K562 (cell line): ENCODE results near the gene KIFAP3.

ENCODE experiments used
- EP300 ChIP-seq: IDR thresholded peaks from 2 replicates; pipeline ENCODE4 v1.6.1; 2012; ENCODE audit warnings: low read length, improper control_type of control experiment
- FOXA3 ChIP-seq, 2 experiments: fragments of 450-650 bp in 1 of 2; sonication (generic) in 1 of 2; formaldehyde crosslinking; IDR thresholded peaks in 1 of 2; conservative IDR thresholded peaks in 1 of 2; 2 replicates each; pipeline versions ENCODE4 v1.4.0 to v1.8.0; 2020 to 2022; ENCODE audit warnings: mild to moderate bottlenecking in 2 of 2, missing genetic modification reagents in 1 of 2
- HNRNPK ChIP-seq: fragments of 200-400 bp; formaldehyde crosslinking; IDR thresholded peaks from one replicate; pipeline ENCODE4 v1.6.1; 2018; ENCODE audit warnings: mild to moderate bottlenecking, low read depth, low read length; ENCODE audit not compliant: poor library complexity, severe bottlenecking
- MAFK ChIP-seq: IDR thresholded peaks from 2 replicates; pipeline ENCODE4 v1.6.1; 2011; ENCODE audit warnings: low read length, improper control_type of control experiment
- NR2C2 ChIP-seq, 2 experiments: fragments of 200-800 bp in 1 of 2; sonication (Bioruptor generic) in 1 of 2; sonication (generic) in 1 of 2; formaldehyde crosslinking in 1 of 2; IDR thresholded peaks; 2 replicates each; pipeline versions ENCODE4 v1.6.1 to v1.8.0; 2016 to 2022; ENCODE audit warnings: mild to moderate bottlenecking in 1 of 2, missing compliant biosample characterization in 1 of 2, missing genetic modification characterization in 1 of 2, missing genetic modification reagents in 1 of 2
- NR2F6 ChIP-seq: fragments of 450-650 bp; formaldehyde crosslinking; IDR thresholded peaks from 2 replicates; pipeline ENCODE4 v1.4.0; 2020; ENCODE audit warnings: mild to moderate bottlenecking
- PCBP2 ChIP-seq: fragments of 200-400 bp; formaldehyde crosslinking; IDR thresholded peaks from 2 replicates; pipeline ENCODE4 v1.6.1; 2018; ENCODE audit warnings: low read length, low read depth, mild to moderate bottlenecking, moderate library complexity; ENCODE audit not compliant: poor library complexity, severe bottlenecking
- POLR2A ChIP-seq: fragments of 450-650 bp; conservative IDR thresholded peaks from 2 replicates; pipeline ENCODE4 v1.6.1; 2016
- POLR2AphosphoS5 ChIP-seq: IDR thresholded peaks from 2 replicates; pipeline ENCODE4 v1.6.1; 2011; ENCODE audit warnings: mild to moderate bottlenecking, low read depth, low read length, moderate library complexity; ENCODE audit not compliant: control insufficient read depth, insufficient read depth
- TCF3 ChIP-seq: sonication (generic); formaldehyde crosslinking; IDR thresholded peaks from 2 replicates; pipeline ENCODE4 v1.4.0; 2020; ENCODE audit warnings: mild to moderate bottlenecking, missing genetic modification reagents
- ZBTB9 ChIP-seq: fragments of 450-650 bp; formaldehyde crosslinking; IDR thresholded peaks from 2 replicates; pipeline ENCODE4 v1.4.0; 2020; ENCODE audit warnings: mild to moderate bottlenecking, moderate library complexity
- ZFP36 ChIP-seq: fragments of 150-350 bp; IDR thresholded peaks from 2 replicates; pipeline ENCODE4 v1.6.1; 2018; ENCODE audit warnings: low read length, low read depth; ENCODE audit not compliant: partially characterized antibody
- ZNF354B ChIP-seq: fragments of 250-450 bp; sonication (Bioruptor Pico); IDR thresholded peaks from 2 replicates; pipeline ENCODE4 v1.4.0; 2020

DNA sequence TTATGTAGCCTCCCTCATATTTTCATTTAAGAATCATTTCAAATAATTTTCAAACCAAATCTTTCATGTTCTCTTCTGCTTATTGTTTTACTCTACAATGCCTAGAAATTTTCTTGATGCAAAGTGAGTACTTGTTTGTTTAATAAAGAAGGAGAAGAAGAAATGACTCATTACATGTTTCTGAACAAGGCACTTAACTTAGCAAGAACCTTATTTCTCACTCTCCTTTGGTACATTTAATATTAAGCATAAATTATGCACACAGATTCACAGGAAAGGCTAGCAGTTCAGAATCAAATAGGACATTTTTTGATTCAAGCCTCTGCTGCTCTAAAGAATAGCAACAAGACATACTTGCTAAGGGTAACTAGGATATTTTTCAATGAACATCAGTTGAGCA, 189.9 kb downstream of the KIFAP3 start:
- no peak for TF ChIP-seq PCBP2
- no peak for TF ChIP-seq POLR2A
- TF ChIP-seq MAFK: no peak
- TF ChIP-seq TCF3: no peak
- TF ChIP-seq NR2F6: no peak
- no peak for TF ChIP-seq POLR2AphosphoS5
- no peak for TF ChIP-seq FOXA3 (CRISPR knock-in tag; conservative IDR thresholded peaks at IDR 0.05 in 1 of 2, IDR thresholded peaks at IDR 0.05 in 1 of 2)
- no peak for TF ChIP-seq EP300
- no peak for TF ChIP-seq ZNF354B (CRISPR knock-in tag)
- TF ChIP-seq ZBTB9 (CRISPR knock-in tag): no peak
- no peak for TF ChIP-seq NR2C2 (CRISPR knock-in tag; IDR thresholded peaks at IDR 0.05)
- TF ChIP-seq NR2C2 (tag; IDR thresholded peaks at IDR 0.05): no peak
- no peak for TF ChIP-seq ZFP36
- no peak for TF ChIP-seq HNRNPK
